Measurements from ENCODE around the gene SOD2.
A peak's percentile ranks its signal among the peaks of the same experiment; 100 is the strongest.

The SOD2 gene

DNA sequence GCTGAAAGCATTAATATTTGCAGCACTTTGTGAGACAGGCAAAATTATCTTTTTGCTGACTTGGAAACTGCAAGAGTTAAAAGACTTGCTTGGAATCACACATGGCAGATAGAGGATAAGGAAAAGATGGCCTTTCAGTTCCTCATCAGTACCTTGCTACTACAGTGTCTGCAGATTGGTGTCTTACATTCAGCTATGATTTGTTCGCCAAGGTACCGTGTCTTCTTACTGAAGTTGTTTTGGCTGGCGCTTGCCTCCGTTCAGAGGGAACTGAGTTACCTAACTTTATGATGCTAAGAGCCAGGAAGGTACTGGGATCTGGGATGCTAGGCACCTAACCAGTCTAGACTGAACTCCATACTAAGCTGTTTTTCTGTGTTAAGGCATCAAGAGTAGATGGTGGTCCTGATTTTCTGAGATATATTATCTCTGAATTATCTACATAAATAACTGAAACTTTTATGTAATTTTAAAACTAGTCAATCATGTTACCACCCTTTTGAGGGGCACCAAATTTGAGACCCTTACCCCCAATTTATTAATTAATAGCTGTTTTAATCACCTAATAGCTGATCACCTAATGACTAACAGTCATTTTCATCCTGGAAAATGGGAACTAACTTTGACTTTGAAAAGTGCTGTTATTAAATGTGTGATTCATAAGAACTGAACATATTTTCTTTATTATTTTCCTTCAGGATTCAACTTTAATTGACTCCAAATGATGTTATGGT, 36.7 kb upstream of the SOD2 start:
- Histone ChIP-seq H2AFZ (ENCODE audit: low read depth, low read length, severe bottlenecking) (no peak overlapping the region), H3K9me2 (replicated peaks; ENCODE audit: insufficient read depth, low read length) (no peaks in the 10 kb centered on the region), H3K27ac (ENCODE audit: low read depth, low read length) (no peak overlapping the region; the same call in 1 of the 2 replicates), H3F3A (ENCODE audit: insufficient read depth) (peaks cover 3% of the 10 kb centered on the region; the same call in 1 of the 2 replicates), H3K9ac (ENCODE audit: low read length) (peak overlapping the region; percentile 89), H3K79me2 (ENCODE audit: insufficient read depth, low read length) (peaks cover 93% of the 10 kb centered on the region), H3K4me2 (ENCODE audit: low read depth, low read length, poor library complexity, severe bottlenecking) (peak overlapping the region; percentile 95), H3K27me3 (ENCODE audit: low read length) (no peaks in the 10 kb centered on the region), H4K20me1 (ENCODE audit: low read depth, low read length) (peaks cover 46% of the 10 kb centered on the region), H3K4me3 (ENCODE audit: insufficient read depth, low read length, poor library complexity, severe bottlenecking) (peak overlapping the region; percentile 86), H3K36me3 (ENCODE audit: low read length) (peaks cover 27% of the 10 kb centered on the region; the same call in 1 of the 2 replicates), H3K9me3 (ENCODE audit: insufficient read depth, low read length) (no peaks in the 10 kb centered on the region)
- TF ChIP-seq, protein P1, sequence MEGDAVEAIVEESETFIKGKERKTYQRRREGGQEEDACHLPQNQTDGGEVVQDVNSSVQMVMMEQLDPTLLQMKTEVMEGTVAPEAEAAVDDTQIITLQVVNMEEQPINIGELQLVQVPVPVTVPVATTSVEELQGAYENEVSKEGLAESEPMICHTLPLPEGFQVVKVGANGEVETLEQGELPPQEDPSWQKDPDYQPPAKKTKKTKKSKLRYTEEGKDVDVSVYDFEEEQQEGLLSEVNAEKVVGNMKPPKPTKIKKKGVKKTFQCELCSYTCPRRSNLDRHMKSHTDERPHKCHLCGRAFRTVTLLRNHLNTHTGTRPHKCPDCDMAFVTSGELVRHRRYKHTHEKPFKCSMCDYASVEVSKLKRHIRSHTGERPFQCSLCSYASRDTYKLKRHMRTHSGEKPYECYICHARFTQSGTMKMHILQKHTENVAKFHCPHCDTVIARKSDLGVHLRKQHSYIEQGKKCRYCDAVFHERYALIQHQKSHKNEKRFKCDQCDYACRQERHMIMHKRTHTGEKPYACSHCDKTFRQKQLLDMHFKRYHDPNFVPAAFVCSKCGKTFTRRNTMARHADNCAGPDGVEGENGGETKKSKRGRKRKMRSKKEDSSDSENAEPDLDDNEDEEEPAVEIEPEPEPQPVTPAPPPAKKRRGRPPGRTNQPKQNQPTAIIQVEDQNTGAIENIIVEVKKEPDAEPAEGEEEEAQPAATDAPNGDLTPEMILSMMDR (IDR thresholded peaks at IDR 0.05; ENCODE audit: insufficient read depth, low read length, poor library complexity, severe bottlenecking), result no peak

DNA sequence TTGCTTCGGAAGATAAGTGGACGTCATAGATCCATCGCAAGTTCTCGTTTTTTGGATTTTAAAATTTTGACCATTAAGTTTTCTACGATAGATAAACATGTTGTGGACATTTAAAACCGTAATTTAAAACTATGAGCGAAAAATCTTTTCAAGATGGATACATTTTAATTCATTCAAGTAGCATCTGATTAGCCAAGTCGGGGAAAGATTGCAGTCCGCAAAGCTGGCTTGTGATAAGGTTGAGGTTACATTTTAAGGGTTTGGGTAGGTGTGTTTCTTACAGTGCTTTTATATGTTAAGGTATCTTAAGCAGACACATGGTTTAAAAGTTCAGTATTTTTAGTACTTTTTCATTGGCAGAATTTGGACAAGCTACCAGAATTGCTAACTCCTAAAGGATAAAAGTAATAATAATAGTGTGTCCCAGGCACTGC, 35.5 kb upstream of the SOD2 start:
- TF ChIP-seq EZH2phosphoT487 (conservative IDR thresholded peaks at IDR 0.05; ENCODE audit: low read length), result no peak
- TF ChIP-seq, protein P1 (IDR thresholded peaks at IDR 0.05; ENCODE audit: insufficient read depth, low read length, poor library complexity, severe bottlenecking), result no peak
- H3K36me3 ChIP-seq (ENCODE audit: low read length), result peaks cover 27% of the 10 kb centered on the region; the same call in 1 of the 2 replicates
- H4K20me1 ChIP-seq (ENCODE audit: low read depth, low read length), result peaks cover 43% of the 10 kb centered on the region

DNA sequence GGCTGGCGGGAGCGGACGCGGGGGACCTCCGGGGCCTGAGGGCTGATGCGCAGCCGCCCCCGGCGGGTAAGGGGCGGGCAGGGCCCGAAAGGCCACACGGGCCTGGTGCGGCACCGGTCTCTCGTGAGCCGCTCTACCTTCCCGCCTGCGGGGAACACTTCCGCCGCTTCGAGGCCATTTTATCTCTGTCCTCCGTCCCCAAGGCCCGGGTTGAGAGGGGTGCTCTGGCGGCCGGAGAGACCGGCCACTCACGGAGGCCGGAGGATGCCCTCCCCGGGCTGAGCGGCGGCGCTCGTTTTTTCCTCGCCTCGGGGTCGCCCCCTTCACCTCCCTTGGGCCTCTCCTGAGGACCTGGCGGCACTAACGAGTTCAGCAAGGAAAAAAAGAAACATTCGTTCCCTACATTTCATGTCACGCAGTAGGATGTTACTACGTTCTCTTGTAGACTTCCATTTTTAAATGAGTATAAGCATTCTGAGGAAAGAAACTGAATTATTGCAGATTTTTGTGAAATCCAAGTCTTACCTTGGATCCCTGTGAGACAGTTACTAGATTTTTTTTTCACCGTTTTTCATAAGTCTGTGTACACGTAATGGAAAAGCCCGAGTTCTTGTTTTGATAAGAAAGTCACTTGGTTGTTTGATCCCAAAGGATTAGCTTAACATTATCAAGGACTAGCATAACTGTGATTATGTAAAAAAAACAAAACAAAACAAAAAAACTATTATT, 34.8 kb upstream of the SOD2 start:
- Histone ChIP-seq H3K79me2 (ENCODE audit: insufficient read depth, low read length) (peaks cover 93% of the 10 kb centered on the region), H2AFZ (ENCODE audit: low read depth, low read length, severe bottlenecking) (no peak overlapping the region), H3K4me2 (ENCODE audit: low read depth, low read length, poor library complexity, severe bottlenecking) (peak overlapping the region; percentile 95), H3F3A (ENCODE audit: insufficient read depth) (peaks cover 3% of the 10 kb centered on the region; the same call in 1 of the 2 replicates), H3K27me3 (ENCODE audit: low read length) (no peaks in the 10 kb centered on the region), H3K36me3 (ENCODE audit: low read length) (peaks cover 27% of the 10 kb centered on the region; the same call in 1 of the 2 replicates), H3K4me3 (ENCODE audit: insufficient read depth, low read length, poor library complexity, severe bottlenecking) (peak overlapping the region; percentile 86), H3K9me3 (ENCODE audit: insufficient read depth, low read length) (no peaks in the 10 kb centered on the region), H3K9ac (ENCODE audit: low read length) (peak overlapping the region; percentile 89), H4K20me1 (ENCODE audit: low read depth, low read length) (peaks cover 43% of the 10 kb centered on the region), H3K27ac (ENCODE audit: low read depth, low read length) (peak overlapping the region; percentile 89), H3K9me2 (replicated peaks; ENCODE audit: insufficient read depth, low read length) (no peaks in the 10 kb centered on the region)
- no peak for TF ChIP-seq EZH2phosphoT487 (conservative IDR thresholded peaks at IDR 0.05; ENCODE audit: low read length)
- TF ChIP-seq, protein P1 (IDR thresholded peaks at IDR 0.05; ENCODE audit: insufficient read depth, low read length, poor library complexity, severe bottlenecking), result no peak

More for the DNA sequence above, 35.5 kb upstream of the SOD2 start:
- Histone ChIP-seq H3K9me3 (ENCODE audit: insufficient read depth, low read length) (no peaks in the 10 kb centered on the region), H3K27me3 (ENCODE audit: low read length) (no peaks in the 10 kb centered on the region), H3K79me2 (ENCODE audit: insufficient read depth, low read length) (peaks cover 93% of the 10 kb centered on the region), H3K4me3 (ENCODE audit: insufficient read depth, low read length, poor library complexity, severe bottlenecking) (peak overlapping the region; percentile 86), H3F3A (ENCODE audit: insufficient read depth) (peaks cover 3% of the 10 kb centered on the region; the same call in 1 of the 2 replicates), H3K9me2 (replicated peaks; ENCODE audit: insufficient read depth, low read length) (no peaks in the 10 kb centered on the region), H3K27ac (ENCODE audit: low read depth, low read length) (peak overlapping the region; percentile 89), H3K9ac (ENCODE audit: low read length) (peak overlapping the region; percentile 89), H3K4me2 (ENCODE audit: low read depth, low read length, poor library complexity, severe bottlenecking) (peak overlapping the region; percentile 95), H2AFZ (ENCODE audit: low read depth, low read length, severe bottlenecking) (no peak overlapping the region)
